Muscle of back (tissue), 11 donors: Measurements from ENCODE around the gene EIF5A2. TPM values are rescaled to one million over a fixed set of nuclear protein-coding genes. Genes with fewer than 3 reads are reported as not detected.
A peak's percentile ranks its signal among the peaks of the same experiment; 100 is the strongest.
"Not testable (repeated sequence)": the region's sequence is repeated elsewhere in the genome, so short reads cannot be mapped to it uniquely, and the experiment has no call there.

Experiments
- DNase-seq, 3 donors: peaks; one replicate each; pipeline versions ENCODE4 v3.0.0 to v3.0.0-alpha.2; 2013
- polyA plus RNA-seq, 10 donors: library from polyadenylated mRNA; unstranded; fragments of 120-200 nt; gene quantifications; one replicate each; pipeline ENCODE4 v1.2.1, GENCODE V29; 2013; ENCODE audit not compliant: insufficient read length in 10 of 10

EIF5A2 gene
- polyA plus RNA-seq, 10 donors: 3.8 to 6.7 (median 4.8) TPM

DNA sequence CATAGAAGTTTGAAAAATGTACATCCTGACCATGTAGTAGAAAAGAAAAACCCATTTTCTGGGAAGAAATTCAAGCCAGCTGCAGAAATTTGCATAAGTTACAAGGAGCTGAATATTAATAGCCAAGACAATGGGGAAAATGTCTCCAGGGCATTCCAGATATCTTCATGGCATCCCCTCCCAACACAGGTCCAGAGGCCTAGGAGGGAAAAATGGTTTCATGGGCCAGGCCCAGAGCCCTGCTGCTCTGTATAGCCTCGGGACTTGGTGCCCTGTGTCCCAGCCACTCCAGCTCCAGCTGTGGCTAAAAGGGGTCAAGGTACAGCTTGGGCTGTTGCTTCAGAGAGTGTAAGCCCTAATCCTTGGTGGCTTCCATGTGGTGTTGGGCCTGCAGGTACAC is 11.2 kb downstream of the EIF5A2 start:
- not testable (repeated sequence) for DNase-seq

DNA sequence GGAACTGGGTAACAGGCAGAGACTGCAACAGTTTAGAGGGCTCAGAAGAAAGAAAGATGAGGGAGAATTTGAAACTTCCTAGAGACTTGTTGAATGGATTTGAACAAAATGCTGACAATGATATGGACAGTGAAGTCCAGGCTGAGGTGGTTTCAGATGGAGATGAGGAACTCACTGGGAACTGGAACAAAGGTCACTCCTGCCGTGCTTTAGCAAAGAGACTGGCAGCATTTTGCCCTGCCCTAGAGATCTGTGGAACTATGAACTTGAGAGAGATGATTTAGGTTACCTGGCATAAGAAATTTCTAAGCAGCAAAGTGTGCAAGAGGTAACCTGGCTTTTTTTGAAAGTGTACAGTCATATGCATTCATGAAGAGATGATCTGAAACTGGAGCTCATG is 11.7 kb downstream of the EIF5A2 start:
- DNase-seq: no peak

DNA sequence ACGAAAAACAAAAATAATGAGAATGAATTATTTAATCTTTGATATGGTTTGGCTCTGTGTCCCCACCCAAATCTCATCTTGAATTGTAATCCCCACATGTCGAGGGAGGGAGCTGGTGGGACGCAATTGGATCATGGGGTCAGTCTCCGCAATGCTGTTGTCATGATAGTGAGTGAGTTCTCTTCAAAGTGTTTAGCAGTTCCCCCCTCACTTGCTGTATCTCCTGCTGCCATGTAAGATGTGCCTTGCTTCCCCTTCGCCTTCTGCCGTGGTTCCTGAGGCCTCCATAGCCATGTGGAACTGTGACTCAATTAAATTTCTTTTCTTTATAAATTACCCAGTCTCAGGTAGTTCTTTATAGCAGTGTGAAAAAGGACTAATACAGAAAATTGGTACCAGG is 12.1 kb downstream of the EIF5A2 start:
- not testable (repeated sequence) for DNase-seq

DNA sequence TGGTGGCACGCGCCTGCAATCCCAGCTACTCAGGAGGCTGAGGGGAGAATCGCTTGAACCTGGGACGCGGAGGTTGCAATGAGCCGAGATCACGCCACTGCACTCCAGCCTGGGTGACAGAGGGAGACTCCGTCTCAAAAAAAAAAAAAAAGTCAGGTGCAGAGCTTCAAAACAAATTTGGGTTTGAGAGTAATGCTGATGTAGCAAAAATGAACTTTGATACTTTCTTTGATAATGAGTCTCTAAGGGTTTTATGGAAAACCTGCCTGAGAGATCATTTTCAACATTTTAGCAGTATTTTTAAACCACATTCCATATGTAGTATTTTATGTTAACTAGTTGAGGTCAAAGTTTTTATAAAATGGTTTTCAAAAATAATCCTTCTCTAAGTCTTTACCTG is 14.5 kb downstream of the EIF5A2 start:
- no peak for DNase-seq

DNA sequence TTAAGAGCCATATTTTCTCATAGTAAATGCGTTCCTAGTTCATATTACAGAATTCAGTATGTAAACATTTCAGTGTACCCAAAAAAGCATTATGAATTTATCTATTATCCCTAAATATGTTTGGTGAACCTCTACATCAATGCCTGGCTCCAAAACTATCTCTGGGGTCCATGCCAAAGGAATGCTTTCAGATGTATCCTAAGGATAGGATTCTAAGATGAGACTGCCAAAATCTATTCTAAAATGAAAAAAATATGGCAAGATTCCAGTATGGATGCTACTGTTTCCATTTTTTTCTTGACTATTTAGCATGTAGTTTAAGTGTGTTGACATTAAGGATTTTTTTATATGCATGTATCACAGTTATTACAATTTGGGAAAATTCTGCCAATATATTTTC is 18.8 kb downstream of the EIF5A2 start:
- DNase-seq: peak in 2 of 3 donors; percentile 45 to 74

DNA sequence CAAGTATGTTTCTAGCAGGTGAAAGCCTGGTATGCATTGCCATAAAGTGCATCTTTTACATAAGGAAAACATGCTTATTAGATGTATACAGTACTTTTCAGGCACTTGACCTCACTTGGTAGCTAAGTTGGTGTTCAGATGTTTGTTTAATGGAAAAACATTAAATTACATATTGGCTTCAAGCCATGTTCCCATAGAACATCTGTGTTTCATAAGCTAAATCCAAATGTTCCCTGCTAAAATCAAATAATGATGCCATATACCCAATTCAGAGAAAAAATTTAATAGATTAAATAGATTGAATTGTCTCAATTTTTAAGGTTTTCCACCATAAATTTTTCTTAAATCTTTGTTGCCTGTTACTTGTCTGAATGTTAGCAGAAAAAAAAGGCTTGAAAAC is 19.3 kb downstream of the EIF5A2 start:
- peak in 1 of 3 donors; percentile 29 for DNase-seq

DNA sequence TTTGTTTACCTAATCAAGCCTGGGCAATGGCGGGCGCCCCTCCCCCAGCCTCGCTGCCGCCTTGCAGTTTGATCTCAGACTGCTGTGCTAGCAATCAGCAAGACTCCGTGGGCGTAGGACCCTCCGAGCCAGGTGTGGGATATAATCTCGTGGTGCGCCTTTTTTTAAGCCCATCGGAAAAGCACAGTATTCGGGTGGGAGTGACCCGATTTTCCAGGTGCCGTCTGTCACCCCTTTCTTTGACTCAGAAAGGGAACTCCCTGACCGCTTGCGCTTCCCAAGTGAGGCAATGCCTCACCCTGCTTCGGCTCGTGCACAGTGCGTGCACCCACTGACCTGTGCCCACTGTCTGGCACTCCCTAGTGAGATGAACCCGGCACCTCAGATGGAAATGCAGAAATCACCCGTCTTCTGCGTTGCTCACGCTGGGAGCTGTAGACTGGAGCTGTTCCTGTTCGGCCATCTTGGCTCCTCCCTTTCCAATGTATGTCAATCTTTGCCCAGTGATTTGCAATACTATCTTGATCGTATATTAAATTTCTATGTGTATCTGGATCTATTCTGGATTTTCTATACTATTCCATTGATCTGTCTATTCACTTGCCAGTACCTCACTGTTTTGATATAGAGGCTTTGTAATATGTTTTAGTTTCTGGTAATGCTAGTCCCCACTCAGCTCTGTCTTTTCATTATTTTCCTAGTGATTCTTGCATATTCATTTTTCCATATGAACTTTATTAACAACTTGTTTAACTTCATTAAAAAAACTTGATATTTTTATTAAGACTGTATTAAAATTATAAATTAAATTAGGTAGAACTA is 24.1 kb downstream of the EIF5A2 start:
- not testable (repeated sequence) for DNase-seq

DNA sequence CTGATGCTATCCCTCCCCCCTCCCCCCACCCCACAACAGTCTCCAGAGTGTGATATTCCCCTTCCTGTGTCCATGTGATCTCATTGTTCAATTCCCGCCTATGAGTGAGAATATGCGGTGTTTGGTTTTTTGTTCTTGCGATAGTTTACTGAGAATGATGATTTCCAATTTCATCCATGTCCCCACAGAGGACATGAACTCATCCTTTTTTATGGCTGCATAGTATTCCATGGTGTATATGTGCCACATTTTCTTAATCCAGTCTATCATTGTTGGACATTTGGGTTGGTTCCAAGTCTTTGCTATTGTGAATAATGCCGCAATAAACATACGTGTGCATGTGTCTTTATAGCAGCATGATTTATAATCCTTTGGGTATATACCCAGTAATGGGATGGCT is 29.7 kb downstream of the EIF5A2 start:
- DNase-seq: not testable (repeated sequence)

DNA sequence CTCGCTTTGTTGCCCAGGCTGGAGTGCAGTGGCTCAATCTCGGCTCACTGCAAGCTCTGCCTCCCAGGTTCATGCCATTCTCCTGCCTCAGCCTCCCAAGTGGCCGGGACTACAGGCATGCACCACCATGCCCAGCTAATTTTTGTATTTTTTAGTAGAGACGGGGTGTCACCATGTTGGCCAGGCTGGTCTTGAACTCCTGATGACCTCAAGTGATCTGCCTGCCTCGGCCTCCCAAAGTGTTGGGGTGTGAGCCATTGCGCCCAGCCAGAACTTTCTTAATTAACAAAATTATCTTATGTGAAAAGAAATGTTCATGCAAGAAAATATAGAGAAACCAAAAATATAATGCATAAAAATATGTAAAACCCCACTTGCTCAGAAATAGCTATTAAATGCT is 31.1 kb downstream of the EIF5A2 start:
- DNase-seq: not testable (repeated sequence)

DNA sequence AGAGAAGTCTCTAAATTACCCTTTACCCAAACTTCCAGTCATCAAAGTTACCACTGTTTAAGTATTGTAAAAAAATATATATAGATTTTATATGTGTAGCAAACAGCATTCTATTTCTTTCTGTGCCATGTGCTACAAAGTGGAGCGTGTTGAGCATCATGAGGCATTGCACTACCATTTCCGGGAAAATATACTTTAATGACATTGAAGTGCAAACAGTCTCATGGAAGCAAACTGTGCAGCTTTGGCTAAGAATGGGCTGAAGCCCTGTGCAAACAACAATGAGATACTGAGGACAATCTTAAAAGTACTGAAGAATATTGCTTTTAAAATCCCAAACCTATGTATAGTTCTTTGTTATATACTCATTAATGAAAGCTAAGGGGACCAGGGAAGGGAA is 31.9 kb downstream of the EIF5A2 start:
- no peak for DNase-seq

DNA sequence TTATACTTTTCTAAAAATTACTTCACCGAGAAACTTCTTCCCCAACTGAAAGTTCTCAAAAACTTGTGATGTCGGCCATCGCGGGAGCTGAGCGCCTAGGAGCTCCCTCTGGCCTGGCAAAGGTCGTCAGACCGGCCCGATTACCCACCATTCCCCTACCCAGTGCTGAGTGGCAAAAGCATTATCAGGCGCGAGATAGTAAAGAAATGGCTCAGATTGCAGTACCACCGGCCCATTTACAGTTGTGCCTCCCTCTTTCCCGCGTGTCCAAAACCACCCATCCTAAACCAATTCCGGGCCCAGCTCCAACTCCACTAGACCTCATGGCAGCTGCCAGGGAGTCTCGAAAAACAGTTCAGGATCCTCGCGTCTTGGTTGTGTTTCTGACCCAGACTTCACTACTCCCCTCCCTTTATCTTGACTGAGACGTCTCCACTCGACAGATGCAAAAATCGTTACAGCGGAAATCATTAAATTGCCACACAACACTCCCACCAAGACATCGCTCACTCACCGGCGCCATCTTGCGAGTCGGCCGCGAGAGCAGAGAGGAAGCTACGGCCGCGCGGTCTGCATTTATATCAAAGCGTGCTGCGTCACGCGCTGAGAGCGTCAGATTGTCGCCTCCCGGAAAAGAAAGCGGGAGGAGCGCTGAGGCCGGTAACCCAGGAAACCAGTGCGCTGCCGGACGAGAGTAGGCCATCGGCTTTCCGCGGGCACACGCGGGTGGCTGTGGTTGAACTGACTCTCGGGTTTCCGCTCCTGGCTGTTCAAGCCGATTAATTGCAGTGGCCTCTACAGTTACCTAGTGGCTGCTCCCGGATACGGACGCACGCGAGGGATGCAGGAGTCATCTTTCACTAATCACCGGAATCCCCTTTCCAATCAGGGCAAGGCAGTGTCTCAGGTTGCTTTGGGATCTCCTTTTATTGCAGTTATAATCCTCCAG is 38.5 kb downstream of the EIF5A2 start, which contains the start of gene RPL22L1:
Gene RPL22L1 (minus strand): TSS at position 551 of the 949 bp plus-strand sequence. CDS start 28 bp downstream, at position 523.
- peak; percentile 96 to 99 (median 99) for DNase-seq

DNA sequence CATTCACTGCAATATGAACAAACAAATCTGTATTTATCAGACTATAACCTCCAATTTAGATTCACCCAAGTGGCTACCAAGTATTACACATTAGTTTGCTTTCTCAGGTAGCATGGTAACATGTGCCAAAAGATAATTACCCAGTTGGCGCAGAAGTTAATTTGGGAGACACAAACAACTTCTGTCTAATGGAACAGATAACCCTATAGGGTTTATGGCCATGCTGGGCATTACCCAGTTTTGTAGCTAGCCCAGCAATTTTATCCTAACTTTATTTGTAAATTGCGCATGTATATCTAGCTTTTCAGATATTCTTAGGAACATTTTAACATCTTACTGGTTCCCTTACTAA is 39.2 kb downstream of the EIF5A2 start:
- DNase-seq: peak in 2 of 3 donors; percentile 12 to 45

DNA sequence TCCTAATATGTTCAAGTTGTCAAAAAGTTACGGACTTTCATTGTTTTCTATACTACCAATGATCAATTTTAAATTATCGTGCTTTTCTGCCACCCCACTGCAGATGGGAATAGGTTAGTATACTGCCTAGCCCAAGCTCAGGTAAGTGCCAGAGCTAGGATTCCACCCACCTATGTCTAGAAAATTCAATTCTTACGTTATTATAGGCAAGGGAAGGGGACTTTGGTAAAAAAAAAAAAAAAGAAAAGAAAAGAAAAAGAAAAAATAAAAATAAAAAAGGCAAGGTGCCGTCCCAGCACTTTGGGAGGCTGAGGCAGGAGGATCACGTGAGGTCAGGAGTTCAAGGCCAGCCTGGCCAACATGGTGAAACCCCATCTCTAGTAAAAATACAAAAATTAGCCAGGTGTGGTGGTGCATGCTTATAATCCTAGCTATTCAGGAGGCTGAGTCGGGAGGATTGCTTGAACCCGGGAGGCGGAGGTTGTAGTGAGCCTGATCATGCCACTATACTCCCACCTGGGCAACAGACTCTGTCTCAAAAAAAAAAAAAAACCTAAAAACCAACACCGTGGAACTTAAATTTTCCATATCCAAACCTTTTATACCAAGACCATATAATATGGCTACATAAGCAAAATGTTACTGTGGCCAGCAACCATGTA is 39.7 kb downstream of the EIF5A2 start:
- DNase-seq: no peak

DNA sequence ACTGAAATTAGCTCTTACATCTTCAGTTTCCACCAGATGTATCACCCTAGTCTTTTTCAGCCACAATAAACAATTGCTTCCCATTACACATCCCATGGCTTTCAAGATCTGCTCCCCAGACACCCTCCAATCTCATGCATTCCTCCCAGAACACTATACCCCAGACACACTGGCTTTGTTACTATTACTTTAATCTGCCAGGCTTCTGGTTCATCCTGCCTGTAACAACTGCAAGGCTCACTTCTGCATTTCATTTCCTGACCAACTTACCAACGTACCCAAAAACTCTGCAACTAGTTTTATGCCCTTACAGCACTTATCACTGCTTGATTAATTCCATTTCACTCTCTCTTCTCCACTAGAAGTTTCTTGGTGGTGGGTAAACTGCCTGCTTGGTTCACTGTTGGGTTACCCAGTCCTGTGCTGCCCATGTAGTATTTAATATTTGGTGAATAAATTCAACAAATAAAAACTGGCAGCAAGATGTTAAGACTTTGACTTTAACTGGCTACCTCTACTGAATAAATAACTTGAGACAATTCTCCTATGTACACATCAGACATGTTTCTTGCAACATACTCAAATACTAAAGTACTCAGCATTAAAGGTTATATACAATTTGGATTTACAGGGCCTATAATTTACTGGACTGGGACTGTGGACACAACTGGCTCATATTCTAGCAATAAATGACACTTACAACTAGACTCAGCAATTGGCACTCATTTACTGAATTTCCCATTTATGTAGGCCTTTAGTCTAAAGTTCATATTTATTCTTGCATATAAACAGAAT is 41.1 kb downstream of the EIF5A2 start:
- no peak for DNase-seq

DNA sequence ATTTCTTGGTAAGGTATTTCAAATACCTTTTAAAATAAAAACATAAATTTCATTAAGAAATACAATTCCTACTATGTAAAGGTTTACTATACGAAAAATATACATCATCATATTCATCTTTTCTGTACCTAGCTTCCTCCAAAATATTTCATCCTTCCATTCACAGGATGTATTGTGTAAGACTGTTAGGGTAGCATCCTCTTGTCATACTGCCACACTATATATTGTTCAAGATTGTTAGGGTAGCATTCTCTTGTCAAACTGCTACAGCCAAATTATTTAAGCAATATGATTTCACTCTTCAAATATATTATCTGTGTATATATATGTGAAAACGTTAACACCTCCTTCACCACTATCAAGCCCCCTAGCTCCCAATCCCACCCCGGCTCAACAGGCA is 41.9 kb downstream of the EIF5A2 start:
- no peak for DNase-seq

DNA sequence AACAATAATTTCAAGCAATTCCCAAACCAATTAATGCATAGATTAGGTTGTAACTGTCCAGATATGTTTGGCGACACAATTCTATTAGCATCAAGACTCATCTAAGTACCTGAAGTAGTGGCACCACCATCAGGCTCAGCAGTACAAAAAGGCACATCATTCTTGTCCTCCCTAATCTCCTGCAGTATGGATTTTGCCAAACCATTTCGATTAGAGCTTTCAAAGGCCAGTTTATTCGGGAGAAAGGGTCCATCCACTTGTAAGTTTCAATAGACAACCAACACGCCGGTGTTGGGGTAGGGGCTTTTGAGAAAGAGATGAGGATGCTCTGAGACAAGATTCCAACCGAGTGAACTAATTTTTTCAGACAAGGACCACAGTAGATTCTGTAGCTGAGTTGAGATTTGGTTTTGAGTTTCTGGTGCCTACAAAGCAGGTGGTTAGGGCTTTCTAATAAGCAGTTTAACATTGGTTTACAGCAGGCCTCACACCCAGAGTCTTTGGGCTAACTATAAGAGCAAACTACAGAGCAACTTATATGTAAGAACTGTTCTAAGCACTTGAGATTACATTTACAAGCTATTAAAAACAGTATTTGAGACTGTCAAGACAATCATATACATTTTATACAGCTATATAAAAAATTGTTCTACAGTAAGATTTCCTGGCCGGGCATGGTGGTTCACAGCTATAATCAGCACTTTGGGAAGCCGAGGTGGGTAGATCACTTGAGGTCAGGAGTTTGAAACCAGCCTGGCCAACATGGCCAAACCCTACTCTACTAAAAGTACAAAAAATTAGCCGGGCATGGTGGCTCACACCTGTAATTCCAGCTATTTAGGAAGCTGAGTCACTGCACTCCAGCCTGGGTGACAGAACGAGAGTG is 43.0 kb downstream of the EIF5A2 start:
- DNase-seq: no peak

DNA sequence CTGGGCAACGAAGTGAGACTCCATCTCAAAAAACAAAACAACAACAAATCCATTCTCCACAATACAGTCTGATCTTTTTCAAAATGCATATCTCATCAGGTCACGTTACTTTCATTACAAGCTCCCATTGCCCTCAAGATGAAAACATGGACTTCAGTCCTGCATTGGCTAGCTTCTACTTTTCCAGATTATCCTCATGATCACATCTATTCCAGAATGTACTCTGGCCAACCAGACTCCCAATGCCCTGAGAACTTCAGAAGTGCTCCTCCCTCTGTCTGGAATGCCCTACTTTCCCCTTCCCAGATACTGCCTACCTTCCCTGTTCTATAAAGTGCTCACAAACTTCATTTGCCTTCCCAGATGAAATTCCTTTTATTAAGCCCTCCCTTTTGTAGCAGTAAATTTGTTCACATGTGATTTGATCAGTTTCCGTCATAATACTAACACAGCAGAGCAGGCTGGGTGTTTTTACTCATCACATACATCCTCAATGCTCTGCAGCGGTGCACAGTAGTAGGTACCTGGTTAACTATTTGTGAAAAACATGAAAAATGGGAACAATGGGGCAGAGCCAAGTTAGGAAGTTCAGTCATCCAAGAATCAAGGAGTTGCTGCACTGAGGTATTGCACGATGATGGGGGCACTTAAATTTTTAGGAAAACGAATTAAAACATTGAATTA is 43.8 kb downstream of the EIF5A2 start:
- no peak for DNase-seq

DNA sequence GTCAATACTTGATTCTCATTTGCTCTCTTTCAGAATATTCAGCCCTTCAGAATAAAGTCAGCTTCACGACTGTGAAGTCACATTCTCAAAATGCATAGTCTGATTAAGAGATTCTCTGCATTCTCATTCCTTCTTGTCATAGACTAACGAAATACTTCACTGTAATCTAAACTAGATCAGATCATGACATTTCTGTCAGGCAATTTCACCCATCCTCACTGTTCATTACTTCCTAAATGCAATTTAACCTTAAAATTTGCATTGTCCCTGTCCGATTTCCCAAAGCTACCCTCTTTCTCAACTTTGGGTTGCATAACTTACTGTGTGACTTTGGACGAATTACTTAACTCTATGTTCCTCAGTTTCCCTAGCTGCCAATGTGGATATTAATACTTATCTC is 44.6 kb downstream of the EIF5A2 start:
- no peak for DNase-seq

DNA sequence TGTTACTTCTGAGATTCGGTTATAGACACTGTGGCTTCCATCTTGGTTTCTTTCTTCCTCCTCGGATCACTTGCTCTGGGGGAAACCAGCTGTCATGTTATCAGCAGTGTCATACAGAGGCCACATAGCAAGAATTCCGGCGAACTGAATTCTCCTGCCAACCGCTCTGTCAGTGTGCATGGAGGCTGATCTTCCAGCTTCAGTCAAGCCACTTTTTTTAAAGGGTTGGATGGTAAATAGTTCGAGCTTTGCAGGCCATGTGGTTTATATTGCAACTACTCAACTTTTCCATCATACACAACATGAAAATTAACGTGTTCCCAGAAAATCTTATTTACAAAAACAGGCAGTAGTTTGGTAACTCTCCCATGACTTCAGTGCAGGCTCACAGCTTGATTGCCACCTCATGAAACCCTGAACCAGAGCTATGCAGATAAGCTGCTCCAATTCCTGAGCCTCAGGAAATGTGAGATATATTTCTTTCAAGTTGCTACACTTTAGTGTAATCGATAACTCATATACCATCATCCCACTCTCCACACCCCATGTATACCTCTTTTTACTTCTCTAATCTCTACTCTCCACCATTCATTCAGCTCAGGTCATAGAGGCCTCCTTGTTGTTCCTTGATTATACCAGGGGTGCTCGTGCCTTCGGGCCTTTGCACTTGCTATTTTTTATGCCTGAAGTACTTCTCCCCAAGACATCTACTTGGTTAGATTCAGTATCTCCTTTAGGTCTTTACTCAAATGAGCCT is 45.6 kb downstream of the EIF5A2 start:
- DNase-seq: peak; percentile 34 to 69 (median 43)
